ENCODE measurements around the gene STX12. TPM values are rescaled to one million over a fixed set of nuclear protein-coding genes. Genes with fewer than 3 reads are reported as not detected.

The STX12 gene
- polyA plus RNA-seq, 1 of the 3 experiments (the other 2 are of a cell fraction), result 12.9 TPM

DNA sequence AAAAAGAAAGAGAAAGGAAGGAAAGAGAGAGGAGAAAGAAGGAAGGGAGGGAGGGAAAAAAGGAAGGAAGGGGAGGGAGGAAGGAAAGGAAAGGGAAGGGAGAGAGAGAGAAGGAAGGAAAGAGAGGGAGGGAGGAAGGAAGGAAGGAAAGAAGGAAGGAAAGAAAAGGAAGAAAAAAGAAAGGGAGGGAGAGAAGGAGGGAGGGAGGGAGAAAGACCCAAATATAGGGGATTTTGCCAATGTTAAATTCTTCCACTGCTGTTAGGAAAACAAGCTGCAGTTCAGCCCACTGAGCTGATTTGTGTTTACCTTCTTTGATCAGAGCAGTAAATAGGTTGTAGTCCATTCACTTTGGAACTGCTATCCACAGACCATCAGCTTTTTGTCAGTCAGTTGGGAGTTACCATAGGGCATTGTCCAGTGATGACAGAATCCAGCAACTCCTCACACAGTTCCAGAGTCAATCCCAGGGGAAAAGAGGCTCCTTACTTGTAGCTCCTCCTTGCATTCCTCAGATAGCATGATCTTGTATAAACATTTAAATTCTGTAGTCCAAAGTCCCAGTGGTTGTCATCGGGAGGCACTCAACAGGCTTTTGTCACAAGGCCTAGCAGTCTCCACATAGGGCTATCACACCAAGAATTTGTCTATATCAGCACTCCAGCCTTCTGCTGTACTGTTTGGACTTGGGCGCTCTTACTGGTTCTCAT lies 44.1 kb downstream of the STX12 start:
- H3K9me3 ChIP-seq, result no peaks in the 10 kb centered on the region
- TF ChIP-seq FOXJ3 (CRISPR knock-in tag; IDR thresholded peaks at IDR 0.05) (no peak), EZH2phosphoT487 (IDR thresholded peaks at IDR 0.05; ENCODE audit: borderline replicate concordance, low read depth) (no peak), EP300 (IDR thresholded peaks at IDR 0.05; ENCODE audit: borderline replicate concordance in 1 of 2, low read depth in 1 of 2, low read length in 1 of 2) (no peak), GABPA (IDR thresholded peaks at IDR 0.05; ENCODE audit: low read depth) (no peak), TEAD4 (IDR thresholded peaks at IDR 0.05; ENCODE audit: borderline replicate concordance, insufficient read depth) (no peak), NRF1 (IDR thresholded peaks at IDR 0.05; ENCODE audit: low read depth, low read length) (no peak), SMC3 (IDR thresholded peaks at IDR 0.05; ENCODE audit: low read depth, low read length) (no peak), TCF12 (IDR thresholded peaks at IDR 0.05) (no peak), GATA2 (CRISPR knock-in tag; IDR thresholded peaks at IDR 0.05) (no peak), RAD21 (IDR thresholded peaks at IDR 0.05; ENCODE audit: low read length) (no peak), YY1 (IDR thresholded peaks at IDR 0.05; ENCODE audit: low read depth) (no peak), POLR2AphosphoS5 (IDR thresholded peaks at IDR 0.05; ENCODE audit: low read depth, low read length) (no peak), FOXM1 (IDR thresholded peaks at IDR 0.05; ENCODE audit: low read depth) (no peak)
- TF ChIP-seq, protein P1, sequence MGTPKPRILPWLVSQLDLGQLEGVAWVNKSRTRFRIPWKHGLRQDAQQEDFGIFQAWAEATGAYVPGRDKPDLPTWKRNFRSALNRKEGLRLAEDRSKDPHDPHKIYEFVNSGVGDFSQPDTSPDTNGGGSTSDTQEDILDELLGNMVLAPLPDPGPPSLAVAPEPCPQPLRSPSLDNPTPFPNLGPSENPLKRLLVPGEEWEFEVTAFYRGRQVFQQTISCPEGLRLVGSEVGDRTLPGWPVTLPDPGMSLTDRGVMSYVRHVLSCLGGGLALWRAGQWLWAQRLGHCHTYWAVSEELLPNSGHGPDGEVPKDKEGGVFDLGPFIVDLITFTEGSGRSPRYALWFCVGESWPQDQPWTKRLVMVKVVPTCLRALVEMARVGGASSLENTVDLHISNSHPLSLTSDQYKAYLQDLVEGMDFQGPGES (IDR thresholded peaks at IDR 0.05; ENCODE audit: low read depth, low read length), result no peak
- TF ChIP-seq, protein P2, sequence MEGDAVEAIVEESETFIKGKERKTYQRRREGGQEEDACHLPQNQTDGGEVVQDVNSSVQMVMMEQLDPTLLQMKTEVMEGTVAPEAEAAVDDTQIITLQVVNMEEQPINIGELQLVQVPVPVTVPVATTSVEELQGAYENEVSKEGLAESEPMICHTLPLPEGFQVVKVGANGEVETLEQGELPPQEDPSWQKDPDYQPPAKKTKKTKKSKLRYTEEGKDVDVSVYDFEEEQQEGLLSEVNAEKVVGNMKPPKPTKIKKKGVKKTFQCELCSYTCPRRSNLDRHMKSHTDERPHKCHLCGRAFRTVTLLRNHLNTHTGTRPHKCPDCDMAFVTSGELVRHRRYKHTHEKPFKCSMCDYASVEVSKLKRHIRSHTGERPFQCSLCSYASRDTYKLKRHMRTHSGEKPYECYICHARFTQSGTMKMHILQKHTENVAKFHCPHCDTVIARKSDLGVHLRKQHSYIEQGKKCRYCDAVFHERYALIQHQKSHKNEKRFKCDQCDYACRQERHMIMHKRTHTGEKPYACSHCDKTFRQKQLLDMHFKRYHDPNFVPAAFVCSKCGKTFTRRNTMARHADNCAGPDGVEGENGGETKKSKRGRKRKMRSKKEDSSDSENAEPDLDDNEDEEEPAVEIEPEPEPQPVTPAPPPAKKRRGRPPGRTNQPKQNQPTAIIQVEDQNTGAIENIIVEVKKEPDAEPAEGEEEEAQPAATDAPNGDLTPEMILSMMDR (IDR thresholded peaks at IDR 0.05), result no peak
- TF ChIP-seq, protein P3, sequence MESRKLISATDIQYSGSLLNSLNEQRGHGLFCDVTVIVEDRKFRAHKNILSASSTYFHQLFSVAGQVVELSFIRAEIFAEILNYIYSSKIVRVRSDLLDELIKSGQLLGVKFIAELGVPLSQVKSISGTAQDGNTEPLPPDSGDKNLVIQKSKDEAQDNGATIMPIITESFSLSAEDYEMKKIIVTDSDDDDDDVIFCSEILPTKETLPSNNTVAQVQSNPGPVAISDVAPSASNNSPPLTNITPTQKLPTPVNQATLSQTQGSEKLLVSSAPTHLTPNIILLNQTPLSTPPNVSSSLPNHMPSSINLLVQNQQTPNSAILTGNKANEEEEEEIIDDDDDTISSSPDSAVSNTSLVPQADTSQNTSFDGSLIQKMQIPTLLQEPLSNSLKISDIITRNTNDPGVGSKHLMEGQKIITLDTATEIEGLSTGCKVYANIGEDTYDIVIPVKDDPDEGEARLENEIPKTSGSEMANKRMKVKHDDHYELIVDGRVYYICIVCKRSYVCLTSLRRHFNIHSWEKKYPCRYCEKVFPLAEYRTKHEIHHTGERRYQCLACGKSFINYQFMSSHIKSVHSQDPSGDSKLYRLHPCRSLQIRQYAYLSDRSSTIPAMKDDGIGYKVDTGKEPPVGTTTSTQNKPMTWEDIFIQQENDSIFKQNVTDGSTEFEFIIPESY (IDR thresholded peaks at IDR 0.05; ENCODE audit: borderline replicate concordance, low read depth), result no peak
- TF ChIP-seq, protein P4, sequence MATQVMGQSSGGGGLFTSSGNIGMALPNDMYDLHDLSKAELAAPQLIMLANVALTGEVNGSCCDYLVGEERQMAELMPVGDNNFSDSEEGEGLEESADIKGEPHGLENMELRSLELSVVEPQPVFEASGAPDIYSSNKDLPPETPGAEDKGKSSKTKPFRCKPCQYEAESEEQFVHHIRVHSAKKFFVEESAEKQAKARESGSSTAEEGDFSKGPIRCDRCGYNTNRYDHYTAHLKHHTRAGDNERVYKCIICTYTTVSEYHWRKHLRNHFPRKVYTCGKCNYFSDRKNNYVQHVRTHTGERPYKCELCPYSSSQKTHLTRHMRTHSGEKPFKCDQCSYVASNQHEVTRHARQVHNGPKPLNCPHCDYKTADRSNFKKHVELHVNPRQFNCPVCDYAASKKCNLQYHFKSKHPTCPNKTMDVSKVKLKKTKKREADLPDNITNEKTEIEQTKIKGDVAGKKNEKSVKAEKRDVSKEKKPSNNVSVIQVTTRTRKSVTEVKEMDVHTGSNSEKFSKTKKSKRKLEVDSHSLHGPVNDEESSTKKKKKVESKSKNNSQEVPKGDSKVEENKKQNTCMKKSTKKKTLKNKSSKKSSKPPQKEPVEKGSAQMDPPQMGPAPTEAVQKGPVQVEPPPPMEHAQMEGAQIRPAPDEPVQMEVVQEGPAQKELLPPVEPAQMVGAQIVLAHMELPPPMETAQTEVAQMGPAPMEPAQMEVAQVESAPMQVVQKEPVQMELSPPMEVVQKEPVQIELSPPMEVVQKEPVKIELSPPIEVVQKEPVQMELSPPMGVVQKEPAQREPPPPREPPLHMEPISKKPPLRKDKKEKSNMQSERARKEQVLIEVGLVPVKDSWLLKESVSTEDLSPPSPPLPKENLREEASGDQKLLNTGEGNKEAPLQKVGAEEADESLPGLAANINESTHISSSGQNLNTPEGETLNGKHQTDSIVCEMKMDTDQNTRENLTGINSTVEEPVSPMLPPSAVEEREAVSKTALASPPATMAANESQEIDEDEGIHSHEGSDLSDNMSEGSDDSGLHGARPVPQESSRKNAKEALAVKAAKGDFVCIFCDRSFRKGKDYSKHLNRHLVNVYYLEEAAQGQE (IDR thresholded peaks at IDR 0.05; ENCODE audit: low read depth, low read length), result no peak
- no peaks in the 10 kb centered on the region for H4K20me1 ChIP-seq (ENCODE audit: insufficient read depth)
- H2AFZ ChIP-seq (ENCODE audit: low read depth), result no peak overlapping the region
- no peak for DNase-seq
- ChIA-PET CTCF (interaction anchor here (1.4 kb wide), 1 partner anchor 11 kb away, joined by 4 read pairs; no protein-coding TSS in a partner anchor), POLR2A (no interaction called here)
- no peaks in the 10 kb centered on the region for H3K9me2 ChIP-seq
- no peak overlapping the region for H3K4me2 ChIP-seq
- H3K27ac ChIP-seq (ENCODE audit: low read depth in 2 of 2, low read length in 1 of 2), result no peak overlapping the region
- H3K4me1 ChIP-seq (ENCODE audit: control insufficient read depth in 1 of 2, insufficient read depth in 2 of 2, low read depth in 1 of 2, low read length in 1 of 2), result no peaks in the 10 kb centered on the region; a peak in 1 of 4 replicates
- no peak overlapping the region for H3K4me3 ChIP-seq (ENCODE audit: low read depth in 2 of 2, low read length in 1 of 2)
- no peaks in the 10 kb centered on the region for H3K79me2 ChIP-seq (ENCODE audit: insufficient read depth)
- H3K27me3 ChIP-seq (ENCODE audit: insufficient read depth), result no peaks in the 10 kb centered on the region
- H3F3A ChIP-seq (replicated peaks; ENCODE audit: insufficient read depth), result peaks cover 4% of the 10 kb centered on the region
- 79% methylated on average over 2 of the region's 2 CpGs for WGBS (ENCODE audit: low lambda C conversion rate)
- peaks cover 21 to 33% of the 10 kb centered on the region in 2 experiments for H3K36me3 ChIP-seq (replicated peaks in 1 of 2; ENCODE audit: control insufficient read depth in 1 of 2, insufficient read depth in 2 of 2, low read length in 1 of 2)
- H3K9ac ChIP-seq, result no peak overlapping the region

All from SK-N-SH (cell line).